Germinal center (tissue), 1 donor: Measurements from ENCODE around the gene SF3B3.
A peak's percentile ranks its signal among the peaks of the same experiment; 100 is the strongest.

Experiments
- DNase-seq: peaks from one replicate; pipeline ENCODE4 v3.0.0; 2012; ENCODE audit warnings: mixed read lengths, low spot score

The SF3B3 gene

DNA sequence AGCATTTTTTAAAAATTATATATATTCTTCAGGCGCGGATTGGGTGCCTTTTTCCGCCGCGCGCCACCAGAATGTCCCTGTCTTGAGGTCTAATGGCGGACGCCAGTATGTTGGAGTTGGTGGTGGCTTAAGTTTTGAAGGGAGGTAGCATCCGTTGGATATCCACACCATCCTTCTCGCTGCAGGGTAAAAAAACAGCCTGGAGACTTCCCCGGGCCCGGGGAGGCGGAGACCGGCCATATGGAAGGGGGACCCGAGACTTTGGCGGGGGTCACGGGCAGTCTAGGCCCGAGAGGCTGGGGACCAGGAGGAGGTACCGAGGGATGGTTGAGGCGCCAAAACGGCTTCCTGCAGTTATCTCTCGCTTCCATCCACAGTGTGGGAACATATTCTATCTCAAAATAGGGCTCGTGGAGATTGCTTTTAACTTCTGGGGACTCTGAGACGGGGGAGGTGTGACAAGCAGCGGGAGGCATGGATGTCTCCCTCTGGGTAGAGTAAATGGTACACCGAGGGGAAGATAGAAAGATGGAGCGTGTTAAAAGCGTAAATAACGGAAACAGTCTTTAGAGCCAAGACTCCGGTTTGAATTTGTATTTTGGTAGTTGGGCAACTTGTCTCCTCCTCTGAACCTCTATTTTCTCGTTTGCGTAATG is at the start of gene SF3B3:
SF3B3 (plus strand) TSS at position 74 of the 656 bp plus-strand sequence. CDS start 2,841 bp downstream, outside the sequence.
- DNase-seq: peak; percentile 68

DNA sequence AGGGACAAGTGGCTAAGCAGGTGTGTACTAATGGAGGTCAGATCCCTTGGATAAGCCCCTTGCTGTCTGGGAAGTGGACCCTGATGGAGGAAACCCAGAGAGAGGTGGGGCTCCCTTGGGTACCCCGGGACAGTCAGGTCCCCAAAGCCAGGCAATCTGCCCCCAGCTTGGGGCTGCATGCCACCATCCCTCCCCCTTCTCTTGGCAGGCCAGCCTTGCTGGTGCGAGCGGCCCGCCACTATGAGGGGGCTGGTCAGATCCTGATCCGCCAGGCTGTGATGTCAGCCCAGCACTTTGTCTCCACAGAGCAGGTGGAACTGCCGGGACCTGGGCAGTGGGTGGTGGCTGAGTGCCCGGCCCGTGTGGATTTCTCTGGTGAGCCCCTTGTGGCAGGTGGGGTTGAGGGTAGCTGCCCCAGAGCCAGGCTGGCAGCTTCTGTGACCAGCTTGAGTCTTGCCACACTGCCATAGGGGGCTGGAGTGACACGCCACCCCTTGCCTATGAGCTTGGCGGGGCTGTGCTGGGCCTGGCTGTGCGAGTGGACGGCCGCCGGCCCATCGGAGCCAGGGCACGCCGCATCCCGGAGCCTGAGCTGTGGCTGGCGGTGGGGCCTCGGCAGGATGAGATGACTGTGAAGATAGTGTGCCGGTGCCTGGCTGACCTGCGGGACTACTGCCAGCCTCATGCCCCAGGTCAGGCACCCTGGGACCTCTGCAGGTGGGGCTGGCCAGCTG is 49.1 kb upstream of the SF3B3 start:
- no peak for DNase-seq

DNA sequence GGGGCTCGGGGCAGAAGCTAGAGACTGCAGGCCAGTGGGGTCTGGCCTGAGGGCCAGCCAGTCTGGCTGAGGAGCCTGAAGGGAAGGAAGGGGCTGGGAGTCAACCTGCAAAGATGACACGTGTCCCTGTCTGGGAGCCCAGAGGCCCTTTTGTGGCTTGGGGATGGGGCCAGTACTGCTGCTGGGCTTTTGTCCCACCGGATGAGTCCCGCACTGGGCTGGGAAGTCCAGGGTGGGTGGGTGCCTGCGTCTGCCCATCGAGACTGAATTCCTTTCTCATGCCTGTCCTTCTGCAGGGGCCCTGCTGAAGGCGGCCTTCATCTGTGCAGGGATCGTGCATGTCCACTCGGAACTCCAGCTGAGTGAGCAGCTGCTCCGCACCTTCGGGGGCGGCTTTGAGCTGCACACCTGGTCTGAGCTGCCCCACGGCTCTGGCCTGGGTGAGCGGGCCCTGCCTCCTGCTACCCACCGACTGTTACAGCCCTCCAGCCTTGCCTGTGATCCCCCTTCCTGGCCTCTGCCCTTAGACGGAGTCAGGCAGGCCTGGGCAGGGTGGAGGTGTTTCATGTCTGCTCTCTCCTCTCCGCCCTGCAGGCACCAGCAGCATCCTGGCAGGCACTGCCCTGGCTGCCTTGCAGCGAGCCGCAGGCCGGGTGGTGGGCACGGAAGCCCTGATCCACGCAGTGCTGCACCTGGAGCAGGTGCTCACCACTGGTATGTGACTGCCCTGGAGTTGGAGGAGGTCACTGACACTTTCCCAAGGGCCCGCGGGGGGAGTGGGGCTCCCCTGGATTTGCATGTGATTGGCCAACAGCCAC is 48.4 kb upstream of the SF3B3 start:
- no peak for DNase-seq

DNA sequence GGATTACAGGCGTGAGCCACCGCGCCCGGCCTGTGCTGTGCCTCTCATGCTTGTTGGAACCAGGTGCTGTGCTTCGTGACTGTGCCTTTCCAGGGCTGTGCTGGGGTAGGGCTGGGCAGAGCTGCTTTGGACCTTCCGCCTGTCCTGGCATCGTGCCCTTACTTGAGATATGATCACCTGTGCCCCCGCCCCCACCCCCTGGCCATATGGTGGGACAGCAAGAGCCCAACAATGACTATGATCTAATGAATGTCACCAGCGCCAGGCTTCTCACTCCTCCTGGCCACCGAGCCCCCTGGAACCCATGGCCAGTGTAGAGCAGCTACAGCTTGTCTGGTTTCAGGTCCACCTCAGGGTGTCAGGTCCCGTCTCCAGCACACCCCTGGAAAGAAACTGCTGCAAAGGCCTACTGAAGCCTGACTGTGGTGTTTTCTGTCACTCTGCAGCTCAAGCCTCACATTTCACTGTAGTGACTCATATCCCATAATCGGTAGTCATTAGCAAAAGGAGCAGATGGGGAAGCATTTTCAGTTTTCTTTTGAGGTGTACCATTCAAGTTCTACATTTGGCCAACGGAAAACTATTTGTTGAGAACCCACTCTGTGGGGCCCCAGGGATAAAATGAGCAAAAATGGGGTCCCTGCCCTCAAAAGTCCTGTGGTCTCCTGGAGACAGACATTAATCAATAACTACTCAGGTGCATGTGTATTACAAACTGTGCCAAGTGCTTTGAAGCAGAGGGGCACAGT is 47.2 kb upstream of the SF3B3 start:
- peak; percentile 45 for DNase-seq

DNA sequence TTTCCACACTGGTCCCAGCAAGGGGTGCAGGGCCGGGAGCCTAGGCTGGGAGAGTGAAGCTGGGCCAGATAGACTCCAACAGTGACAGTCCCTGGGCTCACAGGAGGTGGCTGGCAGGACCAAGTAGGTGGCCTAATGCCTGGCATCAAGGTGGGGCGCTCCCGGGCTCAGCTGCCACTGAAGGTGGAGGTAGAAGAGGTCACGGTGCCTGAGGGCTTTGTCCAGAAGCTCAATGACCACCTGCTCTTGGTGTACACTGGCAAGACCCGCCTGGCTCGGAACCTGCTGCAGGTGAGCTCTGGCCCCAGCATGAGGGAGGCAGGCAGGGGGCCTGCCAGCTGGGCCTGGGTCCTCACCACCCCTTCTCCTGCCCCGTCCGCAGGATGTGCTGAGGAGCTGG is 45.4 kb upstream of the SF3B3 start:
- no peak for DNase-seq

DNA sequence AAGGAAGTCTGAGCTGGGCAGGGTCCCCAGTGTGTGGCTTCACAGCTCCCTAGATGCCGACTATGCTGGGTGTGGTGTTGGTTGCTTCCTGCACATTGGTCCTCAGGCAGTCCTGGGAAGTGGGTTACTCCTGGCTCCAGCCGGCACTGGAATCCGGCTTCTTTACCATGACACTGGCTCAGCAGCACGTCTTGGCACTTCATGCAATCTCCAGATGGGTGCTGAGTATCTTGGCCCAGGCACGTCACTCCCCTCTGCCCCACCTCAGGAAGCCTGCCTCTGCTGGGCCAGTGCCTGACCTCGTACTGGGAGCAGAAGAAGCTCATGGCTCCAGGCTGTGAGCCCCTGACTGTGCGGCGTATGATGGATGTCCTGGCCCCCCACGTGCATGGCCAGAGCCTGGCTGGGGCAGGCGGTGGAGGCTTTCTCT is 44.7 kb upstream of the SF3B3 start:
- DNase-seq: no peak

DNA sequence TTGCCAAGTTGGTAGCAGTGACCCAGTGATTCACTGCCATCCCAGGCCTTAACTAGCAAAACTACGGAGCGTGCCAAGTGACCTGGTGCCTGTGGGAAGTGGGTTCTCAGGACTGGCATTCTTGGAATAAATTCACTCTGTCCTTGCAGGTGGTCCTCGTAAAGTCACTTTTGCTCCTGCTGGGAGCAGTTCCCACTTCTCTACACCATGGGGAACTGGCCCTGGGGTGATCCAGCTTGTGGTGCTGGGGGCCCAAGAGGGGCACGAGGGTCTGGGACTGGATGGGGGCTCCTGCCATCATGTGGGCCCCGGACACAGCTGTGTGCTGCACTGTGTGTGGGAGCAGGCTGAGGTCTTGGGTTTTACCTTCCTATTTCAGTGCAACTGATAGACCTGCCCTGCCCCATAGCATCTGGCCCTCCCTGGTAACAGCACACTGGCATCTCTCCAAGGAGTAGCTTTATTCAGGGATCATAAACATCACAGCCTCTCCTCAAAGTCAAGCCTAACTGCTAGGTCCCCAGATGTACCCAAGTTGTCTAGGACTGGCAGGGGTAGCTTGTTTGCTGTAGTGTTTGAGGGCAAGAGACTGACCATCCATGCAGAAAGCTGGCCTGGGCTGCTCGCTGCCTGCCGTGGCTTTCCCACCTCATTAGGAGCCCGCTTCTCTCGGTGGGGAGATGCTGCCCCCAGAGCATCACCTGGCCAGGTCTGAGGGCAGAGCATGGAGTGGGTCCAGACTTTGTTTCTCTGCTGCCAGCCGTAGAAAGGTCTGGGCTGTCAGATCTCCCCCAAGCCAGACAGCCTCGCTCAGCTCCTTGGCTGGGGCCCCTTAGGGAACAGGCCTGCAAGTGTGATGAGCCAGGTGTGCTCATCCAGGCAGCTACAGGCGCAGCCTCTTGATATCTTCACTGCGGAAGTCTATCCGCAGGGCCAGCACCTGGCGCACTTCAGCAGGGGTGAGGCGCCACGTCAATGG is 43.2 kb upstream of the SF3B3 start:
- no peak for DNase-seq

DNA sequence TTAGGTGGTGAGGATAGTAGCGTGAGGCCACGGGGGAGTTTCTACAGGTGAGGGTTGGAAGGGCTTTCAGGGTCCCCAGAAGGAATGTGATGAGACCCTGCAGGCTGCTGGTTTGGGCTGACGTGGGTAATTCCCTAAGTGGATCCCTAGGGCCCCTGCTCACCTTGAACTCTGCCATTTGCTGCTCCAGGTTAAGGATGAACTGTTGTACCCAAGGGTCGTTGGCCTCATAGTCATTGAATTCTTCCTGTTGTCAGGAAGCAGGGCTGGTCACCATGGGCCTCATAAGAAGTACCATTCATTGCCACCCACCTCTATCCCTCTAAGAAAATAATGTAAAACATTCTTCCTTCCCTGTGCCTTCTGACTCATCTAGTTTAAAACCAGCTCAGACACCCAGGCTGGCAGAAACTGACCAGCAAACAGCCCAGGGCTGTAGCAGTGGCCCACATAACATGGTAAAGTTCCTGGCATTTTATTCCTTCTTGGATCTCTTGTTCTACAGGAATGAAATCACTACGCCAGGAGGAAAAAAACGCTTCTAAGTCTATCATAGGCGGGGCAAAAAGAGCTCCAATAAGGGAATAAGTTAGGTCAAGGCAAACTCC is 41.6 kb upstream of the SF3B3 start:
- no peak for DNase-seq

DNA sequence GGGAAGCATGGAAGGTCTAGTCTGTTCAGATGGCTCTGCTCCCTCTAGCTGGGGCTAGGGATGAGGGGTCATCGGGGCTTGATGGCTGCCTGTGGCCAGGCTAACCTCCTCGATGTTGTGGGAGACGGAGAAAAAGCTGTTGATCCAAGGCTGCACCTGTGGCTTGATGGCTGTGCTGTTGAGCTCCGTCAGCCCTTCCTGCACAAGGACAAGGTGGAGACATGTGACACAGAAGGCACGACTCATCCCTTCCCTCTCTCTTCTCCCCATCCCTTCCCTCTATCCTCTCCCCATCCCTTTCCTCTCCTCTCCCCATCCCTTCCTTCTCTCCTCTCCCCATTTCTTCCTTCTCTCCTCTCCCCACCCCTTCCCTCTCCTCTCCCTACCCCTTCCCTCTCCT is 41.0 kb upstream of the SF3B3 start:
- DNase-seq: no peak

DNA sequence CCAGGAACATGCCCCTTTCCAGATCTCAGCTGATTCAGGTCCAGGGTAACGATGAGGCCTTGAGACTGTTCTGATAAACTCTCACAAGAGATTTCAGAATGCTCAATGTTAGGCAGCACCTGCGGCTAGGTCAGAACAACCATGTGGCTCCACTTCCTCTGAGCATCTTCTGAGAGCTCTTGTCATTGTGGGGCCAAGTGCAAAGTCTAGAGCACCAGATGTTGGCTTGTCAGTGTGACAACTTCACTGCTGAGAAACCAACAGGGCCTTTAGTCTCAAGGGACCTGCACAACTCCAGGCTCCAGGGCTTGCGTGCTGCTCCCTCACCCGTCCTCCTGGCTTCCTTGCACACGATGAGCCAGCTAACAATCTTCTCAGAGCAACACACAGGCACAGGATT is 40.2 kb upstream of the SF3B3 start:
- no peak for DNase-seq

DNA sequence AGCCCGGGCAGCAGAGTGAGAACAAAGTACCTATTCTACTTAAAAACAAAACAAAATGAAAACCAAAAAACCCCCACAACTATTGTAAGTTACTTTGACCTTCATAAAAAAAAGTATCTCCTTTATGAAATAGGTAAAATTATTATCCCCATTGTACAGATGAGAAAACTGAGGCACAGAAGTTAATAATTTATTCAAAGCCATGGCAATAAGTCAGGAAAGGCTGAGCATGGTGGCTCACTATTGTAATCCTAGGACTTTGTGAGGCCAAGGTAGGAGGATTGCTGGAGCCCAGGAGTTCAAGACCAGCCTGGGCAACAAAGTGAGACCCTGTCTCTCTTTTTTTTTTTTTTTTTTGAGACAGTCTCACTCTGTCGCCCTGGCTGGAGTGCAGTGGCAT is 38.7 kb upstream of the SF3B3 start:
- no peak for DNase-seq

DNA sequence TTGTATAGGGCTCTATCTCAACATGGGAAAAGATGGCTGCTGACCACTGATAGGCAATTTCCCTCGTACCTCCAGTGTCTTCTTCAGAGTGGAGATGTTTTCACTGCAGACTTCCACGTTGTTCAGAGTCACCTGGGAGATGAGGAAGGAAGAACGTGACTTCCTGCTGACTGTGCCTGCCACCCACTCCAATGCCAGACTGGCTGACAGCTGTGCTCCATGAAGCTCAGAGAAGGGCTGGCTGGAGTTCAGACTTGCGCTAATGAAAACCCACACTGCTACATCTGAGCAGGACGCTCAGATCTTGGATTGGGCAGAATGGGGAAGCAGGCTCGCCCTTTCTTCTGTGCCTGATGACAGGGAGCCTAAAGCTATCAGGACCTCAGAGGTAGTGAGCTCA is 33.4 kb upstream of the SF3B3 start:
- no peak for DNase-seq

DNA sequence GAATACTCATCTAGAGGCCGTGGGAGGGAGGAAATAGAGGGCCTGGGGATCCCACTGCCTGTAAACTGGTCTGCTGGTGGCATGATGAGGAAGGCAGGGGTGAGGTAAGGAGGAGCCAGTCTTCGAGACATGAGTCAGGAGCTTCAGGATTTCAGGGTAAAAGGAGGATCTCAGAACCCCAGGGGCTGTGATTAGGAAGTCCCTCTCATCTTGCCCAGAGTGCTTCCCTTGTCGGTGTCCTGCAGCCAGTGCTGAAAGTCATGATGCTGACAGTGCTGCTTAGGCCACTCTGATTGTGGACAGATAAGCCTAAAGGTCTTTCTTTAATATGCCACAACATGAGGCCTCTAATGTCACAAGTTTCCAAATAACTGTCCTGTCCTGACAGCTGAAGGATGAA is 29.8 kb upstream of the SF3B3 start:
- DNase-seq: no peak

DNA sequence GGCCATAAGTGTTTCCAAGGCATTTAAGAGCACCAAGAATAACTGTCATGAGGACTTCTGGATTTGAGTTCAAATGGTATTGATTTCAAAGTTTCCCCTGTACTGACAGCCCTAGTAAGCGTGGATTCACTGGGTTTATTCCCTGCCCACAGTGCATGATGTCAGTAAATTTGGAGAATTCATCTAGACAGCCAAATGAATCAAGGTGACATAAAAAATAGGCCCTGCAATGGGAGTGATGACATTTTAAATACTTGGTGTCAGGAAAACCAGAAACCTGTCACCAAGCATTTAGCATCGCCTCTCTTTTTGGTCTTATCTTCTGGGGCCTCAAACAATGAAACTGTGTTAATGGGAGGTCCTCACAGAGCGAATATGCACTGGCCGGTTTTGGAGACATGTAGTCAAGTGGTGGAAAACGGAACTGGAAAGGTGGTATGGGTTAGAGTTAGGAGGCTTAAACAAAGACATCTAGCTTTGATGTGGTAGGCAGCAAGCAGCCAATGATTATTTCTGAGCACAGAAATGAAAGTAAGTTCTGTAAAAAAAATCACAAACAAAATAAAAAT is 29.3 kb upstream of the SF3B3 start:
- DNase-seq: no peak

DNA sequence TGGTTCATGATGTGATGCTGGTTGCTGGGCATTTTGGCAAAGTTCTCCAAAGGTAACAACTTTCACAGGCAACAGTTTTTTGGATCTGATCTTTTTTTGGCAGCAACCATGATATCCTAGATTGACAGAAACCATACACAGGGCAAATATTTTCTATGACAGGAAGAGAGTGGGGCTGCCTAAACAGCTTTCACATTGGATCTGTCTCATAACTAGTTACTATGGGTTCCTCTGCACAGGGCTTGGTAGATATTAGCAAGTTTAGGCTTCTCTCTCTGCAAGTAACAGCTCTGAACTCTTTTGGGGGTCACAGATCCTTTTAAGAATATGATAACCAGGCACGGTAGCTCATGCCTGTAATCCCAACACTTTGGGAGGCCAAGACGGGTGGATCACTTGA is 28.8 kb upstream of the SF3B3 start:
- no peak for DNase-seq

DNA sequence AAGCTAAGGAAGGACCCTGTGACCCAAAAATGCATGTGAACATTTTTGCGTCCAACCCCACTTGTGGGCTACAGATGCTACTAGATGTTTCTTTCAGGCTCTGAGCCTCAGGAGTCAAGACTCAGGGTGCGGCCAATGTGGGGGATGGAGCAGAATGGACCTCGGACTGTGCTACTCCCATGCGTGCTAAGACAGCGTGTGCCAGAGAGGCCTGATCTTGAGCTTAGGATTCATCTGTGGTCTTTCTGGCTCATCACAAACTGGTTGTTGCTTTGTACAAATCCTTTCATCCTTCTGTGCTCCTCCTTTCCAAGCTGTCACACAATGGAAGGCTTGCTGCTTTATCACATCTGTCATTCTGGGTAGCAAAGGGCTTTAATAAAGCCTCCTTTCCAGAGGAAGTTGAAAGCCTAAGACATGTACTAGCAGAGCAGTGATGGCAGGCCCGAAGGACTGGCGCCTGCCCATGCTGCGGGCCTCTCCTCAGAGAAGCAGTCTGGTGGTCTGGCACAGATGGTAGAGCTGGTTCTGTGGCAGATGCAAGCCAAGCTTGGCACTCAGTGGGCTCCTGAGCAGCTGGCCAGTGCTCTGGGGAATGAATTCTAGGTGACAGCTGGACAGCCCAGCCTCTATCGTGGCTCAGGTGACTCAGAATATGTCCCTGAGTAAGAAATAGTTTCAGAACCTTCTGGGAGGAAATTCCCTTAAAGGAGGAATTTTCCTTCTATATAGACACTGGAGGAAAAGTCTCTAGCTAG is 28.0 kb upstream of the SF3B3 start:
- no peak for DNase-seq

DNA sequence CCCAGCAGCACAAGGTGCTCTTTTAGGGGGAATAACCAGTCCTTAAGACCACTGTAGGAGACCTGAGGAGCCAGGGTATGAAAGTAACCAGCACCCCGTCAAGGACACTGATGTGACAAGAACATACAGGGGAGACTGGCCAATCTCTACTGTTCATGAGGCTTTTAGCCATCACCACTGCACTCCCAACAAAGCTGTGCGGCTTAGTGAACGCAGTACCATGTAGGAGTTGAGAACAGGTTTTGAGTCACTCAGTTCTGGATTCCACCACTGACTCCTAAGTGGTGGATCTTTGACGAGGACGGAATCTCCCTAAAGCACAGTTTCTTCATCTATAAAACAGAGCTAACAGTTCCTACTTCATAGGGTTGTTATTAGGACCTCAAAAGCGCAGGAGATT is 27.1 kb upstream of the SF3B3 start:
- no peak for DNase-seq

DNA sequence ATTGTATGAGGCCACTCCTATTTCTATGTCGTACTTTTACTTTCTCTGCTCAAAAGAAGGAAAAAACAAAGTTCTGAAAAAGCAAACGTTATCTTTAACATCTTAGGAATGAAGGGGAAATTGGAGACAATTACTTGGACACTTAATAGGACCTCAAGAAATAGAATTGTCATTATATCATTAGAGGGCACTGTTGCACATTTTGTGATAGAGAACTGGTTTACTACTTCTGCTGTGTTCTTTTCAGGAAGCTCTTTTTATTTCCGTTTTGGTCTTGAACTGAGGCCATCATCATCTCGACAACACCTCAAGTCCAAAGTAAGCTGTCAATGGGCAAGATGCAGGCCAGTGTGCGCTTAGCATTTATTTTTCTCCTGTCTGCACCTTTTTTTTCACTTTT is 14.9 kb upstream of the SF3B3 start:
- peak; percentile 35 for DNase-seq

DNA sequence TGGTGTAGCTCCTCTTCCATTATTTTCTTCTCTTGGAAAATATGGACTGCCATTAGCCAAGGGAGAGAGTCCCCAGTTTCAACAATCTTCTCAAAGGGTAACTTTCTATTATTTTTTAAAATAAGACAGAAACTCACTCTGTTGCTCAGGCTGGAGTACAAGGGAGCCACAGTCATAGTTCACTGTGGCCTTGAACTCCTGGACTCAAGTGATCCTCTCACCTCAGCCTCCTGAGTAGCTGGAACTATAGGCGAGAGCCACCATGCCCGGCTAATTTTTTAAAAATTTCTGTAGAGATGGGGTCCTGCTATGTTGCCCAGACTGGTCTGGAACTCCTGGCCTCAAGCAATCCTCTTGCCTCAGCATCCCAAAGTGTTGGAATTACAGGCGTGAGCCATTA is 13.4 kb upstream of the SF3B3 start:
- no peak for DNase-seq

DNA sequence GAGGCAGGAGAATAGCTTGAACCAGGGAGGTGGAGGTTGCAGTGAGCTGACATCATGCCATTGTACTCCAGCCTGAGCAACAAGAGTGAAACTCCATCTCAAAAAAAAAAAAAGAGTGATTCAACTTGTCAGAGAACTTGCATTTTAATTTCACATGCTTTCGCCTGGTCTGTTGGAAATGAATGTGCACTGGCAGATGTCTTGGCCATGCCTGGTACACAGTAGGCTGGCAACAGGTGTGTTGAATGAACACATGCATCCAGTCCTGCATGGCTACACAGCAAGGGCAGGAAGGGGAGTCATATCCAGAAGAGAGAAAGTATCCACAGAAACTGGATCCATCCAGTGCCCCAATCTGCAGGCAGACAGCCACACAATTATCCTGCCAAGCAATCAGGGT is 11.8 kb upstream of the SF3B3 start:
- no peak for DNase-seq
